GM15510 (cell line): Measurements from ENCODE around the gene KIRREL1.

Experiments used
- POLR2A ChIP-seq: IDR thresholded peaks from 3 replicates; pipeline ENCODE4 v1.6.1; 2011; ENCODE audit warnings: borderline replicate concordance; ENCODE audit not compliant: insufficient read length; ENCODE audit errors: extremely low read depth

KIRREL1 gene

DNA sequence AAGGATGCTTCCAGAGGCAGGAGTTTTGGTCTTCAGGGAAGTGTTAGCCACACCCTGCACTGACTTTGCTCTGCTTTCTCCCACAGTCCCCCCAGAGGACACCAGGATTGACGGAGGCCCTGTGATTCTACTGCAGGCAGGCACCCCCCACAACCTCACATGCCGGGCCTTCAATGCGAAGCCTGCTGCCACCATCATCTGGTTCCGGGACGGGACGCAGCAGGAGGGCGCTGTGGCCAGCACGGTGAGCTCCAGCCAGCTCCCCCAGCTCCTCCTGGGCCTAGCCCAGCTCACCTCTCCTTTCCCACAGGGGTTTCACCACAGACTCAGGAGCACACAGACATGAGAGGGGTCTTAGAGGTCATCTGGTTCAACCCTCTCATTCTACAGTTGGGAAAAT lies 90.9 kb downstream of the KIRREL1 start:
- TF ChIP-seq POLR2A: no peak

DNA sequence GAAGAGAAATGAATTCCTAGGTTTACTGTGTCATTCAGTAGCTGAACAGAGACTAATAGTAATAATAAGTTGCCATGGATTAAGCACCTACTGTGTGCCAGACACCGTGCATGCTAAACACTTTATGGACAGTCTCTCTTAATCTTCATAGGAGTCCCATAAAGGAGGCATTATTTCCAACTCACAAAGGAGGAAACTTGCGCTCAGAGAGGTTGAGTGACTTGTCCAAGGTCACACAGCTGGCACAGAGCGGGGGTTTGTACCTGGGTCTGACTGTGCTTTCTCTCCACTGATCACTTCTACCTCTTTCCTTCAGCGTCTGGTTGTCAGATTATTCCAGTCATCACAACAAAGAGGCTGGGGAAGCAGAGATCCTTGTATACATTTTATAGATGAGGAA lies 91.3 kb downstream of the KIRREL1 start:
- no peak for TF ChIP-seq POLR2A

DNA sequence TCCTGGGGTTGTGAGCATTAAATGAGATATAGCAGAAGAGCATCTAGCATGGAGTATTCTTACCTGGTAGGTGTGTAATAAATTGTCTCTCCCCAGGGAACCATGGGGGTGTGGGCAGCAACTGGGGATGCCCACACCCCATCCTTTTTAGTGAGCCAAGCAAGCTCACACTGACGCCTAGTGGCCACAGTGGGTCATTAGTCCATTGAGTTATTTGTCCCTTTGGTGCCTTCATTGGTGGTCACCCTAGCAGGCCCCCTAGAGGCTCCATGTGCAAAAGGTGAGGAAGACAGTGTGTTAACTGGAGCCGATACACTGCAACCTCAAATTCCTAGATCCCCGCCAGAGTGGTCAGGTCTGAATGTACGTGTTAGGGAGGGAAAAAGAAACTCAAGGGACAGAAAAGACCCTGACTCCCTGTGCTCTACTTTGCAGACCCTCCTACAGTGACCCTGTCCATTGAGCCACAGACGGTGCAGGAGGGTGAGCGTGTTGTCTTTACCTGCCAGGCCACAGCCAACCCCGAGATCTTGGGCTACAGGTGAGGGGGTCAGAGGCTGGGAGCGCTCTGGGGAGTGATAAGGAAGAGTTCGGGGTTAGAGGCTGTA lies 94.0 kb downstream of the KIRREL1 start:
- TF ChIP-seq POLR2A: no peak

DNA sequence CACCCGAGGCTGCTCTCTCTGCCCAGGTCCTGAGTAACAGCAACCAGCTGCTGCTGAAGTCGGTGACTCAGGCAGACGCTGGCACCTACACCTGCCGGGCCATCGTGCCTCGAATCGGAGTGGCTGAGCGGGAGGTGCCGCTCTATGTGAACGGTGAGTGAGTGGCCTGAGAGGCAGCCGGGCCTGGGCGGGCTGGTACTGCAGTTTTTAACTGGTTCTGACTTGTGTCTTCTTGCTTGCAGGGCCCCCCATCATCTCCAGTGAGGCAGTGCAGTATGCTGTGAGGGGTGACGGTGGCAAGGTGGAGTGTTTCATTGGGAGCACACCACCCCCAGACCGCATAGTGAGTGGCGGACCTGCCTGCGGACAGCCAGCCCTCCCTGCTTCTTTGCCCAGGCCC lies 96.0 kb downstream of the KIRREL1 start:
- no peak for TF ChIP-seq POLR2A

DNA sequence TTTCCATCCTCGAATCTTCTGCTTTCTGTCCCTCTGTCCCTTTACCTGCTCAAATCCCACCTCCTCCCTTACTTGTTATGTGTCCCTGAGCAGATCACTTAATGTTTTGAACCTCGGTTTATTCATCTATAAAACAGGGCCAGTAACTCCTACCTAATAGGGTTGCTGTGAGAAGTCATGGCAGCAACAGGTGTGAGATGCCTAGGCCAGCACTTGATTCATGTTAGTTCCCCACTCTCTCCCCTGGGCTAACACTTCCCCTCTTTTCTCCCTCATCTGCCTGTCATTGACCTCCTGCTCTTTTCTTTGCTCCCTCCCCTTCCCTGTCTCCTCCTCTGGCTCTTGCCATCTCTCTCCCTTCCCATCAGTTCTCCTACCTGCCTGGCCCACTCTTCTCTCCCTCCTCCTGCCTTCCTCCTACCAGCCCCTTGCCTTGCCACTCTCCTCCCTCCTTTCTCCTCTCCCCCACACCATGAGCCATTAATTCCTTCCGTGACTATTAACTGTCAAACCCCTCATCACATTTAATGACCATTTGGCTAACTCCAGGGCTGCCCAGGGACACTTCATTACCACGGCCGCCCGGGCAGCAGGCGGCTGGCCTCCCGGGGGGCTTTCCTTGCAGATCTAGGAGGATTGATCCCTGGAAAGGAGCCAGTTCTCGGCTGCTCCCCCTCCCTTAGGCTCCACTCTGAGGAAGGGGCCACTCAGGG lies 96.6 kb downstream of the KIRREL1 start:
- no peak for TF ChIP-seq POLR2A

DNA sequence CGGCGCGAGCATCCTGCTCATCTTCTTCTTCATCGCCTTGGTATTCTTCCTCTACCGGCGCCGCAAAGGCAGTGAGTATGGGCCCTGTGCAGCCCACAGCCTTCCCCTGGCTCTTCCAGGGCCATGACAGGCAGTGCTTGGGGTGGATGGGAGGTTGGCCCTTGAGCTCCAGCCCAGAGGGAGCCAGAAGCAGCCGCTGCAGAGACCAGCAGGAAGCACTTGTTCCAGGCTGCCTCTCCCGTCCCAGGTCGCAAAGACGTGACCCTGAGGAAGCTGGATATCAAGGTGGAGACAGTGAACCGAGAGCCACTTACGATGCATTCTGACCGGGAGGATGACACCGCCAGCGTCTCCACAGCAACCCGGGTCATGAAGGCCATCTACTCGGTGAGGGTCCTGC lies 99.9 kb downstream of the KIRREL1 start:
- TF ChIP-seq POLR2A: no peak

DNA sequence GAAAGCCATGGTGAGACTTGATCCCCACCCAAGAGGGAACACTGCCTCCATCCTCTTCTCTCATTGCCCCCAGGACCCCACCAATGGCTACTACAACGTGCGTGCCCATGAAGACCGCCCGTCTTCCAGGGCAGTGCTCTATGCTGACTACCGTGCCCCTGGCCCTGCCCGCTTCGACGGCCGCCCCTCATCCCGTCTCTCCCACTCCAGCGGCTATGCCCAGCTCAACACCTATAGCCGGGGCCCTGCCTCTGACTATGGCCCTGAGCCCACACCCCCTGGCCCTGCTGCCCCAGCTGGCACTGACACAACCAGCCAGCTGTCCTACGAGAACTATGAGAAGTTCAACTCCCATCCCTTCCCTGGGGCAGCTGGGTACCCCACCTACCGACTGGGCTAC lies 101.1 kb downstream of the KIRREL1 start:
- no peak for TF ChIP-seq POLR2A

DNA sequence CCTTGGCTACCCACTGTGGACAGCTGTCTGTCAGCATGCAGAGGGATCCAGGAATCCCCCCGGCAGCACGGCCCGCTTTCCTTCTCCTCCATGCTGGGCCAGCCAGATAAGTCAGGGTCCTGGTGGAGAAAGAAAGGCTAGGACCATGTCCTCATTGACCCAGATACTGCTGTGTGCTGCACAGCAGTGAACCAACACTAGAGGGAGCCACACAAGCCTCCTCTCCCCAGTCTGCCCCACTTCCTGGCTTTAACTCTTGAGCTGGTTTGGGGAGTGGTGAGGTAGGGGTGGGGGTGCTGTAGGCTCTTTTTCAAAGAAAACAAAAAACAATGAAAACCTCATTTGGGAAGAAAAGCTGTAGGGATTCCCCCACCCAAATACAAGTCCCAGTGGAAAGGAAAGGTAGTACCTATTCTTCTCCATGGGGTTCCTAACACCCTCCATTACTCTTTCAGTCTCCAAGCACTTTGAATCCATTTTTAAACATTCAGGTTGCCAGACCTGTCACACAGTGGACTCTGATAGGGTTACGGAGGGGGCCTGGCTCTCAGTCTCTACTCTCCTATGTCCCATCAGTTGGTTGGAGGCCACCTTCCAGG lies 102.4 kb downstream of the KIRREL1 start:
- TF ChIP-seq POLR2A: no peak

DNA sequence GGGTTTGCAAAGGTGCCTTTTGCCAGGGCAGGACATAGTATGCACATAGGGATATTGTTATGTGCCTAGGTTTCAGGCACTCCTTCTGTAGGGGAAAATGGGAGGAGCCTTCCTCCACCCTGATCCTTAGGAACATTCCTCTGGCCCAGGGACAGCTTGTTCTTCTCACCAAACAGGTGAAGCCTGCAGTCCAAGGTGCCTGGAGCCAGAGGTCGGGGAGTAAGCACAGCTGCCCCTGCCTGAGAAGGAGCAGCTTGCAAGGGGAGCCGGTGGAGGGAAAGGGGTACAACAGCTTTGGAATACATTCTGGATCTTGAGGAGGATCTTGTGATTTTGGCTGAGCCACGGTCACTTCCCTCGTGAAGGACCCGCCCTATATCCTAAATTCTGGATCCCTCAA lies 104.8 kb downstream of the KIRREL1 start:
- no peak for TF ChIP-seq POLR2A

DNA sequence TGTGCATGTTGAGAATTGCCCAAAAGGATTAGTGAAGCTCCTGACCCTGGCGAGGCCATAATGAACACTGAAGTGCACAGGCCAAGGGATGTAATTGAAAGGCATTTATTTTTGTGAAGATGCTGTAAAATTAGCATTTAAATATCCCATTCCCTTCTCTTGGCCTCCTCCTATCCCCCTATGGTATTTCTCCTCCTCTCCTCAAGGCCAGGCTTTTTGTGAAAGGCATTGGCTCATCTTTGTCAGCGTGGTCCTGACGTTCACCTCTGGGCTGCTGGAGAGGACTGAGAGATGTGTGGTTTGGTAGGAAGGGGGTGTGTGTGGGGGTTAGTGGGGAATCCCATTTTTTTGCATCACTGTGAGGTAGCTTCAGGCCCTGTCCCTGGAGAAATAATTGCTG lies 105.7 kb downstream of the KIRREL1 start:
- TF ChIP-seq POLR2A: no peak

DNA sequence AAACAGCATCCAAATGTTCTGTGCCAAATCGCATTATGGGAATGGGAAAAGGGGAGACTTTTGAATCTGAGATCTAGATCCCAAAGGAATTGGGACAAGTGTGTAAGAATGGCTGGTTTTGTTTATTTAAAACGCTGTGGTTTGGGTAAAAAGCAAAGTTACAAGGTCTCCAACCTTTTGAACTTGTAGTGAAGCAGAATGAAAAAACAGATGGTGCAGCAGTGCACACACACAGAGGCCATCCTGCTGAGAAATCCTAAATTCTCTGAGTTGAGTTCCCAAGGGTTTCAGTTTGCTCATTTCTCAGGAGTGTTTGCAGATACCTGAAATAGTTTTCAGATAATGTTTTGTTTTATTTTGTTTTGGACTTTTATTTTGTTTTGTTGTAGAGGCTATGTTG lies 107.1 kb downstream of the KIRREL1 start:
- no peak for TF ChIP-seq POLR2A

DNA sequence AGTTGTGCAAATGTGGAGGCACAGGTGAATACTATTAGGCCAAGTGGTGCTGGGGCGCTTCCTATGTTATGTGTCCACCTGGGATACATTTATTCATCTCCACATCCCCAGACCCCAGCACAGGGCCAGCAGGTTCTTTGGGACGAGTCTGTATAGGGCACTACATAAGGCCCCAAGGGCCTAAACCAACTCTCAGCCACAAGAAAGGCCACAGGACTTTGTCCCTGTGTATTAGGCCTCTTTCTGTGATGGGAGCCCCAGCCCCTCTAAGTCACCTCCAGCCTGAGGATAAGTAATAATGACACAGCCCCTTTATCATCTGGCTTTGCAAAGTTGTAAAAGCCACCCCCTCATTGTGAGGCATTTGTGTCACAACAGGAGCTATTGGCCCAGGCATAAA lies 108.0 kb downstream of the KIRREL1 start:
- TF ChIP-seq POLR2A: no peak

DNA sequence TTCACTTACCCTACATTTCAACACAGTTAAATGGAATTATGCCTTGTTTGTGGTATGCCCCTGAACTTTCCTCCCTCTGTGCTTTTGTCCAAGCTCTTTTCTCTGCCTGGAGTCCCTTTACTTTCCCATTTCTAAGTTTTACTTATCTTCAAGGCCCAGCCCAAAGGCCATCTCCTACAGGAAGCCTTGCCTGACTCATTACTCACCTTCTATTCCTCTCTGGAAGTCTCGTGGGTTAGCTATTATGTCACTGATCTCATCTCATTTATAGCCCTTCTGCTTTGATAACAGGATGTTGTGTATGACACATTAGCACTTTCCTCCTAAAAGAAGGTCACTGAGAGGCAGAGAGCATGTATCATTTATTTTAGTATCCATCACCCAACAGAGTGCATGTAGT lies 108.5 kb downstream of the KIRREL1 start:
- no peak for TF ChIP-seq POLR2A

DNA sequence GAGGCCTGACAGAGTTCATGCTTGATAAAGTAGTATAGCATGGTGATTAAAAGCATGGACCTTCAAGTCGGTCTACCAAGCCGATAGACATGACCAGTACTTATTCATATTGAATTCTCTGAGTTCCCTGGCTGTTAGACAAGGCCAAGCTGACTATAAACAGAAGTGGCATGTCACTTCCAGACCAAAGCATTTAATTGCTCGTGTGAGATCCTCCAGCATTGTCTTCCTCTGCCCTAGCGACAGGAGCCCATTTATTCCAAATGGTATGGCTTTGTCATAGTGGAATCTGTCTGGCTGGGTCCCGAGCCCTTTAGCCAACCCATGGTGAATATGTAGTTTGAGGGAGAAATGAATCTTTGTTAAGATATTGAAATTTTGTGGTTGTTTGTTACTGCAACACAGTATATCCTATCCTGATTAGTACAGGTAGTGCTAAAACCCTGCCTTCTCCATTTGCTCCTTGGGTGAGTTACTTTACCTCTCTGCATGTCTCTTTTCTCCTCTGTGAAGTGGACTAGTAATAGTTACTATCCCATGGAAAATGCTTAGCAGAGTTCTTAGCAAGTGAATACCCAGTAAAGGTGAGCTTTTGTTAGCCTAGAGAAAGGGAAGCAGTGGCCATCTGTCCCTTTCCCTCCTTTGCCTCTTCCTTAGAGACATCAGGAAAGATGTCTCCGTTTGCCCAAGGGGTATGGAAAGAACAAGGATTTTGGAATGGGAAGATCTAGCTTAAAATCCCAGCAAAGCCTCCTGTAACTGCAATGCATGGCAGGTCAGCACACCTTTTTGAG lies 109.6 kb downstream of the KIRREL1 start:
- TF ChIP-seq POLR2A: no peak

DNA sequence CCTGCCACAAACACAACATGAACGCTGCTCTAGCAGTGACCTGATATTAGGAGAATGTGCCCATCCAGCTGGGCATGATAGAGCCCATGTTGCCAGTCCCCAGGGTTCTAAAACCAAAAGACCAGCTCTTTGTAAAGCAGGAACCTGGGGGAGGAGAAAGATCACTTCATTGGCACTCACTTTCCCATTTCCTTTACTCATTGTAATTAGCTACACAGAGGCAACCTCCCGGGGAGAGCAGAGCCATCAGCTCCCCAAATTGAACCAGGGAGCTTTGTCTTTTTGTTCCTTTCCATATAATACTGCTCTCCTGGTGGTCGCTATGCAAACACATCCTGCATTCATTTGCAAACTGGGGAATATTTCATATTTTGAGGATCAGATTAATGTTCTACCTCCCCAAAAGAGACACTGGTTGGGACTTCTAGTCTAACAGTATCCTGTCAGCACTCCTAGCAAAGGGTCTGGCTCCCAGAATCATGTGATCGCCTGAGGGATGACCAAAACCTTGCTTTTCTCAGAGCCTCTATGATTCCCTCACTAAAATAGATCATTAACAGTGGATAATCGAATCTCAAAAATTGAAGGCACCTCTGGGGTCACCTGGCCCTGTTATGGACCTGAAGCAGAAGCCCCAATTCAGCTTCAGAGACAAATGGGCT lies 110.5 kb downstream of the KIRREL1 start:
- no peak for TF ChIP-seq POLR2A
